A549 treated with AZD9567 at 1 μM for 4 hours (cell line): ENCODE data around the gene ZNF320. TPM values are rescaled to one million over a fixed set of nuclear protein-coding genes. Genes with fewer than 3 reads are reported as not detected.

ENCODE experiments used
- total RNA-seq: library from RNA; stranded (reverse); fragments of 200-300 nt; extraction: Qiagen RNA extraction; gene quantifications from 5 replicates; pipeline ENCODE4 v1.2.3, GENCODE V29; 2022; ENCODE audit not compliant: insufficient read depth

The ZNF320 gene
- total RNA-seq: not detected in 5 replicates

DNA sequence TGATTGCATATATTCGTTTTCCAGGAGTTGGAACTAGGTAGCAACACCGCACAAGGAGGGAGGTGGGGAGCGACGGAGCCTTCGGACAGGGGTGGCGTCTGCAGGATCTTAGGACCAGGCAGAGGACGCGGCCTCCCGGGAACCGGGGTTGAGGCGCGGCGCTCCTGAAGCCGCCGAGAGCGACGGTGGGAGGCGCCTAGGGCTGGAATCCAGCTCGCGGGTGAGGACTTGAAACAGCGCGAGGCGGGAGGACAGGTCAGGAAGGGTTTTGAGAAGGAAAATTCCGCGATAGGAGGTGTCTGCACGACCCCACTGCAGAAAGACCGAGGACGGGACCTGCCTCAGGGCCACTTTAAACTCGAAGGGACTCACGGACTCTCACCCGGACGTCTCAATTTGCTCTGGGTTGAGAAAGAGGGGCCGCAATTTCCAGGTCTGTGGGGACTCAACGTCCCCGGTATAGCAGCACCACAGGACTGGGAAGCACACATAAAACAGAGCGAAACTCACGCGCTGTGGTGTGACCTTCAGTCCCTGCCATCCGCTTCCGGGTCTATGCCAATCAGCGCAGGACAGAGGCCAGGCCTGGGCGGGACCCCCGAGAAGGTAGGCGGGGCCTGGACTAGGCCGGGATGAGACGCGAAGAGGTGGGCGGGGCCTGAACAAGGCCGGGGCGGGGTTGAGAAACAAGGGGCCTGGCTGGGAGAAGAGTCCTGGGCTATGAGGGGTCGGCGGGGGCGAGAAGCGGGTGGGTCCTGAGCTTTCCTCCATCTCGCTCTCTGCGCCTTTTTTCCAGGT is at the start of gene ZNF320:
Gene ZNF320, minus strand, starts transcription at position 498 of the 798 bp plus-strand sequence. CDS start 7,380 bp downstream, outside the sequence.

DNA sequence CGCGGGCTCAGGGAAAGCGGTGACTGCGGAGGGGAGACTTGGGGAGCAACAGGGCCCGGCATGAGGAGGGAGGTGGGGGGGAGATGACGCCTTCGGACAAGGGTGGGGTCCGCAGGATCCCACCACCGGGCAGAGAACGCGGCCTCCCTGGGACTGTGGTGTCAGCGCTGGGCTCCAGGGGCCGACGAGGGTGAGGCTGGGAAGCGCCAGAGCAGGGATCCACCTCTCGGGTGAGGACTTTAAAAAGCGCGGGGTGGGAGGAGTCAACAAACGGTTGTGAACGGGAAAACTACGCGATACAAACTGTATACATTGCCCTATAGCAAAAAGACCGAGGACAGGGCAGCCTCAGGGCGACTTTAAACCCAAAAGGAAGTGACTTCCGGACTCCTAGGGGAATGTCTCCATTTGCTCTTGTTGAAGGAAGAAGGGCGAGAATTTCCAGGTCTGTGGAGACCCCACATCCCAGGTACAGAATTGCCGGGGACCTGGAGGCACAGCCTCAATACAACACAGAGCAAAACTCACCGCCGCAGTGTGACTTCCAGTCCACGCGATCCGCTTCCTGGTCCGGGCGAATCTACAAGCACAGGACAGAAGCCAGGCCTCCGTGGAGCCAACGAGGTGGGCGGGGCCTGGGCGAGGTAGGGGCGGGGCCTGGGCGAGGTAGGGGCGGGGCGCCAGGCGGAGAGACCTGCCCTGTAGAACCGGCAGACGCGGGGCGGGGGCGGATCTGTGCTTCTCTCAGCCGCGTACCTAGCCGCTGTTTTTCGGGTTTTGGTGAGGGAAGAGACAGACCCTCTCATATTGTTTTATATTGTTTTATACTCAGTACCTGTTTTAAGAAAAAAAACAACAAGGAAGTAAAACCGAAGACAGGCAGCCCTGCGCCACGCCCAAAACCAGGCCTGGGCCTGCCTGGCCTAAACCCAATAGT is 25.7 kb upstream of the ZNF320 start, which contains the start of gene ZNF888:
Gene ZNF888, minus strand, starts transcription at position 588 of the 937 bp plus-strand sequence. CDS start 5,555 bp downstream, outside the sequence.

DNA sequence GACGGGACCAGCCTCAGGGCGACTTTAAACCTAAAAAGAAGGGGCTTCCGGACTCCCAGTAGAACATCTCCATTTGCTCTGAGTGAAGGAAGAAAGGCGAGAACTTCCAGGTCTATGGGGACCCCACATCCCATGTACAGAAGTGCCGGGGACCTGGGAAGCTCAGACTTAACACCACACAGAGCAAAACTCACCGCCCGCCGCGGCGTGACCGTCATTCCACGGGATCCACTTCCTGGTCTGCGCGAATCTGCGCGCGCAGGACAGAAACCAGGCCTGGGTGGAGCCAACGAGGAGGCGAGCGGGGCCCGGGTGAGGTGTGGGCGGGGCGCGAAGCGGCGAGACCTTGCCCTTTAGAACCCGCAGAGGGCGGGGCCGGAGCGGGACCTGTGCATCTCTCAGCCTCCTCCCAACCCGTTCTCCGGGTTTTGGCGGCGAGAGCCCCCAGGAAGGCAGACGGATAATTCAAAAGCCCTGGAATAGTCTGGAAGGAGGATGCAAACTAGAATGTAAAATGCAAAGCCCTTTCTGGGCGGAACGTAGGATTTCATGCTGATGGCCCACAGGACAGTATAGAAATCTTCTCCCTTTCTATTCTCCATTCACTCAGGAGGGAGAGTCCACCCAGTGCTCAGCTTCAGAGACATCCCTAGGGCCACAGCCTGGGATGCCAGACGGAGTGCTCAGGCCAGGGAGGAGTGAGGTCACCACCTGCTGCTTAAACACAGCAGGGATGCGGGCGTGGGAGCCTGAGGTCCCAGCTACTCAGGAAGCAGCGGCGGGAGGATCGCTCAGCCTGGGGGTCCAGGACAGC is 39.9 kb downstream of the ZNF320 start, which contains the start of gene ZNF468:
Gene ZNF468, minus strand, starts transcription at position 242 of the 814 bp plus-strand sequence. CDS start 3,347 bp downstream, outside the sequence.

Other genes starting within 250 kb of the ZNF320 start
- 2.5 to 8.6 TPM (median 2.8 TPM) in 5 replicates for gene ZNF611, start 162.6 kb downstream of the ZNF320 start, total RNA-seq
- gene ZNF600, start 110.8 kb downstream of the ZNF320 start, total RNA-seq: 0.05 to 0.20 TPM (median 0.14 TPM) in 4 of 5 replicates, not detected in the other
- gene ZNF28, start 76.0 kb downstream of the ZNF320 start, total RNA-seq: 0.86 to 2.0 TPM (median 1.3 TPM) in 4 of 5 replicates, not detected in the other
- gene ZNF468, start 40.0 kb downstream of the ZNF320 start, total RNA-seq: 0.44 to 1.3 TPM (median 0.49 TPM) in 5 replicates
- 0.01 to 0.02 TPM in 2 of 5 replicates, not detected in the others for gene ZNF888, start 25.8 kb upstream of the ZNF320 start, total RNA-seq
- gene ZNF816, start 65.2 kb upstream of the ZNF320 start, total RNA-seq: 0.02 to 0.09 TPM (median 0.07 TPM) in 4 of 5 replicates, not detected in the other
- not detected in 5 replicates for gene ERVV-1, start 116.3 kb upstream of the ZNF320 start, total RNA-seq
- not detected in 5 replicates for gene ERVV-2, start 147.1 kb upstream of the ZNF320 start, total RNA-seq
- gene ZNF160, start 205.8 kb upstream of the ZNF320 start, total RNA-seq: 7.8 to 9.6 TPM (median 8.9 TPM) in 5 replicates
- not detected in 5 replicates for gene ZNF415, start 235.3 kb upstream of the ZNF320 start, total RNA-seq